NCI-H1417 (cell line): ENCODE results near the gene MRAP2.
A peak's percentile ranks its signal among the peaks of the same experiment; 100 is the strongest.
"Not testable (repeated sequence)": the region's sequence is repeated elsewhere in the genome, so short reads cannot be mapped to it uniquely, and the experiment has no call there.

Experiments
- DNase-seq, 3 experiments: peaks; one replicate each; lab custom pipeline; 2025; lab: John Stamatoyannopoulos, UW

MRAP2 gene

DNA sequence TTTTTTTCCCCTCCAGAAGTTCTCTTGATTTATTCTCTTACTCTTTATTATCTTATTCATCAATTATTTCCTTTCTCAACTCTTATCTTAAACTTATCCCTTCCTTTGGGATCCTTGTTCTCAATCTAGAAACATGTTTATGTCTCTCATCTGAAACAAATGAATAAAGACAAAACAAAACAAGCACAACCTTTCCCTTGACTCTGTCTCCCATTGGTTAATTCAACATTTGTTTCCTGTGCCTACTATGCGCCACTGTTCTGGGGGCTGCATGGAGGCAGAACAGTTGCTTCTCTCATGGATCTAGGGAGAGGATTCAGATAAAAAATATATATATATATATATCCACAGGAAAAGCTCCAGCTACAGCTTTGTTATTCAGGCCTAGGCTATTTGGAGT lies 5.2 kb upstream of the MRAP2 start:
- DNase-seq: peak in 1 of 3 experiments; percentile 34

DNA sequence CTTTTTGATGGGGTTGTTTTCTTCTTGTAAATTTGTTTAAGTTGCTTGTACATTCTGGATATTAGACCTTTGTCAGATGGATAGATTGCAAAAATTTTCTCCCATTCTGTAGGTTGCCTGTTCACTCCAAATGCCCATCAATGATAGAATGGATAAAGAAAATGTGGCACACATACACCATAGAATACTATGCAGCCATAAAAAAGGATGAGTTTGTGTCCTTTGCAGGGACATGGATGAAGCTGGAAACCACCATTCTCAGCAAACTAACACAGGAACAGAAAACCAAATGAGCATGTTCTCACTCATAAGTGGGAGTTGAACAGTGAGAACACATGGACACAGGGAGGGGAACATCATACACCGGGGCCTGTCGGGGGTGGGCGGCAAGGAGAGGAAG lies 1.6 kb upstream of the MRAP2 start:
- not testable (repeated sequence) for DNase-seq

DNA sequence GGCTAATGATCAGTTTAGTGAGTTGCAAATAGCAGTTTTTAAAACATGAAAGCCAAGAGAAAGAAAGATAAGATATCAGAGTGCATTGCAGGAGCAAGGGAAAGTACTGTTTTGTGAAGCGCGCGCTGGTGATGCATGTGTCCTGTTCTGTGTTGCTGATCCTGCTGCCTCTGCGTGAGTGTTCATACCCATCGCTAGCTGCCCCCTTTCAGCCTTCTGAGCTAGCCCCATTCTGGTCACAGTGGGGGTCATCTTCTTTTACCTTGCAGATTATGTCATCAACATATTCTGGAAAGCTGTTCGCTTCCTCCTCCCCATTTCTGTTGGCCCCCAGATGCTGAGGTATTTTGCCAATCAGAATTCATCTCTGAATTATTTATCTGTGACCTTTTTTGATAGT lies 1.9 kb downstream of the MRAP2 start:
- no peak for DNase-seq

DNA sequence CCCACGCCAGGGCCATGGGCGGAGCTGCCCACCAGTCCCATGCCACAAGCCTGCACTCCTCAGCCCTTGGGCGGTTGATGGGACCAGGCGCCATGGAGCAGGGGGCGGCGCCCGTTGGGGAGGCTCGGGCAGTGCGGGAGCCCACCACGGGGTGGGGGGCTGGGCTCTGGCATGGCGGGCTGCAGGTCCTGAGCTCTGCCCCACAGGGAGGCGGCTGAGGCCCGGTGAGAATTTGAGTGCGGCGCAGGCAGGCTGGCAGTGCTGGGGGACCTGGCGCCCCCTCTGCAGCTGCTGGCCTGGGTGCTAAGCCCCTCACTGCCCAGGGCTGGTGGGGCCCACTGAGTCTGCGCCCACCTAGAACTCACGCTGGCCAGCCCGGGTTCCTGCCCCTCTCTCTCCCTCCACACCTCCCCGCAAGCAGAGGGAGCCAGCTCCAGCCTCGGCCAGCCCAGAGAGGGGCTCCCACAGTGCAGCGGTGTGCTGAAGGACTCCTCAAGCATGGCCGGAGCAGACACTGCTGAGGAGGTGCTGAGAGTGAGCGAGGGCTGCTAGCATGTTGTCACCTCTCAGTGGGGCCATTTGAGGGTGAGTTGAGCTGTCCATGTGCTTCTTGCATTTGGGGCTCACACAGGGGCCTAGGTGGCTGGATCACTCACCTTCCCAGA lies 4.0 kb downstream of the MRAP2 start:
- no peak for DNase-seq

DNA sequence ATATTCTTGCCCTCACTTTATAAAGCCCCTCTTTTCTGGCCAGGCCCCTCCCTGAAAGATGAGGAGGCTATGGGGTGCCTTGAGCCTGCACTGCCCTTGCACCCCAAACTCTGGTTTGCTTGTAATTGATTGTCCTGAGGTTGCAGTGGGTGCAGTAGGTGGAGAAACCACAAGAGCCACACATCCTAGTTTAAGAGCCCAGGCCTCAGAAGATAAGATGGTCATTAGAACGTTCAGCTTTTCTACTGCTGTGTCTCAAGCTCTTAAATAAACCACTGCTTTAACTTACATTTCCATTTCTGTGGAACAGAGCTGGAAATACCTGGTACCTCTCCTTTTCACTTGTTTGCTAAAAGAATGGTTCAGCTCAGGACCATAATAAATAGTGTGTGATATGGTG lies 9.0 kb downstream of the MRAP2 start:
- no peak for DNase-seq

DNA sequence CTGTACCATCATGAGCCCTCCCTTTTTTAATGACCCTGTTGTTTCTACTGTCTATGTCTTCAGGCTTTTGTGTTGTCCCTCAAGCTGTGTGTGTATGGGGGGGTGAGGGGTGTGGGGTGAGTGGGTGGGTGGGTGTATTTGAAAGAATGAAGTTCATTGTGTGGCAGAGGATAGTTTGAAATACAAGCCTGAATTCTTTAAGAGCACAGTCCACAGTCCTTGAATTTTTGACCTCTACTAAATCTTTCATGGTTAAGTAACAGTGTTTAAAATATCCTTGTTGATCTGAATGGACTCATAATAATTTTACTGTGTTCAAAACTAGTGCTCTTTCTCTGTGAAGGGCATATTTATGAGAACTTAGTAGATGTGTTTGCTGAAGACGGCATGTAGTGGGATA lies 10.0 kb downstream of the MRAP2 start:
- no peak for DNase-seq

DNA sequence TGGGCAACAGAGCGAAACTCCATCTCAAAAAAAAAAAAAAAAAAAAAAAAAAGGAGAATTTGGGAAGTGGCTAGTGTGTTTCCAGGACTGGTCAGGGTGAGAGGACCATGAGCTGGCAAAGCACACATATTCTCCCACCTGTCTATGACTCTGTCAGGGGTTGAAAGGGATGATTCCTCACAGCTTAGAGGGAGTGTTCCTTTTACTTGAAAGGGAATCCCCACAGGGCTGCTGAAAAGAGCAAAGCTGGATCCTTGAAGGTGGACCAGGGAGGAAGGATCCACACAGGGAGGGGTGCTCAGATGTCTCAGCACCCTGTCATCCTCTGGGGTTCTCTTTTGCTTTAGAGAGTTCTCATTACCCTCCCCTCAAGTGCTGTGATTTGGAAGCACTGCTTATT lies 13.2 kb downstream of the MRAP2 start:
- no peak for DNase-seq

DNA sequence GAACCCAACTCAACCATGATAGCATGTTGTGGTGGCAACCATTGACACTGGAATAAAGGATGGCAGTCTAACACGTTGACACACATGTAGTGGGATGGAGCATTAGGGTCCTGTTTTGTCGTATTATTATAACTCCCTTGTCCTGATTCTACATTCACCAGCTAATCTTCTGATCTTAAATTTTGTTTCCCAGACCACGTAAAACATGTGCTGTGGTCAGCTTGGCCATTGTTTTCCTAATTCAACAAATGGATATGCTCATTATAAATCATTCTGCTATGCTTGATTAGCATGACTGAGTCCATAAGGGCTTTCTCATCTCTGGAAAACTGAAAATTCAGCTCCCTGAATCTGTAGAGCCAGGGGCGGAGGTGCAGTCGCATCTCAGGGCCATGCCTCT lies 15.0 kb downstream of the MRAP2 start:
- DNase-seq: no peak

DNA sequence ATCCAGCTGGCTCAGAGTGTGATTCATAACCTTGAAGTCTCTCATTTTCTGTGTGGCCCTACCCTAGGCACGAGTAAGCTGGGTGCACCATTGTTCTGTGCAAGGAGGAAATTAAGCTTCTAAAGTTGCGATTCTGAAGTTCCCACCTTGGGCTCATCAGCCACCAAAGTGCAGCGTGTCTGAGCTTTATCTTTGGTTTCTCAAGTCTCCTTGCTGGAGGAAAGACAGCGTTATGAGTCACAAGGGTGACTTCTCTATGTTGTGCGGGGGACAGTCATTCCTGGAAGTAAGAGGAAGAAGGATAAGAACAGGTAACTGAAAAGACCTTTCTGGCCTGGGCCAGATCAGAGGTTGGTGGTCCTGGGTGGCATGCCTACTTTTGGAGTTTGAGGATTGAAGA lies 16.8 kb downstream of the MRAP2 start:
- no peak for DNase-seq

DNA sequence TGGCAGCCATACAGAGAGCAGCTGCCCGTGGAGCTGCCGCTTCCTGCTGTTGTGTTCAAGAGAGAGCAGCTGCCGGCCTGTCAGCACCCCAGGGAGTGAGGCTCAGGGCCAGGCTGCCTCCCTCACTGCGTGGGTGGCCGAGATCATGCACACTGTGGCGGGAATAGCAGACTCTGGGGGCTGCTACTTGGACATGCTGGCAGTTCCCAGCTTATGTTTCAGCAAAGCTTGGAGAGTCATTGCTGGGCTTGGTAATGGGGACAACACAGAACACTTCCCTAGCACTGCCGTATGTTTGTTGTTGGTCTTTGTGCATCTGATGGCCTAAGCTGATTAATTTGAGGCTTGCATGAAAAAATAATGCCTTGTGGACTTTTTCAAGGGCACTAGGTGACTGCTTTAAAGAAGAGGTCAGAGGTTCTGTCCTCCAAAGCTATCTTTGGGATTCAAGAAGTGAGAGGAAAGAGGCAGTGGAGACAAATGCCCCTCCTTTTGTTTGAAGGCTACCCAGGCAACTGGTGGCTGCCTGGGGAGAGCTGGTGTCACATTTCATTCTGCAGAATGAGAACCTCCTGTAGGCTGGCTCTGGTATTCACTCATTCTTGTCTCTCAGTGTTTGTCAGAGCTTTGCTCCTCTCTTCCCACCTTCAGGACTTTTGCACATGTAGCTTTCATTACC lies 18.8 kb downstream of the MRAP2 start:
- DNase-seq: peak; percentile 74 to 94 (median 86)

DNA sequence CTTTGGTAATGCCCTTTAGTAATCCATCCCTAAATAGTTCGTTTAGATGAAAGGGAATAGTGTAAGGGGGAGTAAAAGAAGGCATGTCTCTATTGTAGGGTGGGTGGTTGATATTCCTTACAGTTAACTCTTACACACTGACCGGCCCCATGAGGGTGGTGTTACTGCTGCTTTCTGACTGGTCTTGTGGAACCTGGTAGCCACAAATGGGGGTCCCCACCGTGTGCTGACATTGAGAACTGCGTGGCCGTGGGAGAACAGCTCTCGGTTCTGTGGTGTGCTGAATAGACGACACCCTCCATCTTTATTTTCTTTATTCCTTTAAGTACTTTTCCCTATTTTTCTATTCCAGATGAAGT lies 19.3 kb downstream of the MRAP2 start:
- no peak for DNase-seq

DNA sequence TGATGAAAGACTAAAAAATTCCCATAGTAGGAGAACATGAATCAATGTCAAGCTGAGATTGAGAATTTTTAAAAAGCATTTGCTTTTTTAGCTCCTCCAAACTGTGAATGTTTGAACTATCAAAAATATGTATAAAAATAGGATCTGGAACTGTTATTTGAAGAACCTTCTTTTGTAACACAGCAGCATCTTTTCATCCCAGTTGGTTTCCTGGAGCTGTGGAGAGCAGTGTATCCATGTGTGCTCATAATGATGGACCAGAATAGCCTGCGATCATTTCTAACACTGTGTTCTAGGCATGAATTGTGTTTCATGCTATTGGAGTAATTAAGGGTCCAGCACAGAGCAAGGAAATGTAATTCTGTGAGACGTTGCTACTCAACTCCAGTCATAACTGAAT lies 22.1 kb downstream of the MRAP2 start:
- DNase-seq: no peak

DNA sequence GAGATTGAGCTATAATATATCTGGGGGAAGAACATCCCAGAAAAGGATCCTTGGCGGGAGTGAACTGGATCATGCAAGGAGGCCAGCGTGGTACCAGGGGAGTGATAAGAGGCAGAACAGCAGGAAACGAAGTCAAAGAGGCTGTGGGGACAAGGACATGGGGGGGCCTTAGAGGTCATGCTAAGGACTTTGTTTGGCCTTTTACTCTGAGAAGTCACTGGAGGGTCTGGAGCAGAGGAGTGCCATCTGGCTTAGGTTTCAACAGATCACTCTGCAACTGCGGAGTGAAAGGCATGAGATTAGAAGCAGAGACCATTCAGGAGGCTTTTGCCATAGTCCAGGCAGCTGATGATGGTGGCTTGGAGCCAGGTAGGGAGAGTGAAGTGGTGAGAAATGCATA lies 24.3 kb downstream of the MRAP2 start:
- no peak for DNase-seq

DNA sequence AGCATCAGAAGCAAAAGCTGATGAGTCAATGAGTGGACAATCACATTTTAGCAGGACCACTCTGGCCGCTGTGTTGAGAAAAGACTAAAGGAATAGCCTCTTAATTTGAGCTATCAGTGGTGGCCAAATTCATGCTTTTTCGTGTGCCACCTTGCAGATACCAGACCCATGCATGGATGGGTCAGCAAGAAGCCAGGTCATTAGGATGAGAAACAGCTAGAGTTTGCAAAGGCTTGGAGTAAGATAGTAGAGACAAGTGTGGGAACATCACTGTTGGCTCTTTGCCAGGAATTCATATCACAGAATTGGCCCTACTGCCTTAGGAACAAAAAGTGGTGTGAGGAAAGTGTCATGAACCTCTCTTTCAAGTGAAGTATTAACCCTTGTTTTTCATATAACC lies 25.5 kb downstream of the MRAP2 start:
- DNase-seq: peak in 1 of 3 experiments; percentile 4

DNA sequence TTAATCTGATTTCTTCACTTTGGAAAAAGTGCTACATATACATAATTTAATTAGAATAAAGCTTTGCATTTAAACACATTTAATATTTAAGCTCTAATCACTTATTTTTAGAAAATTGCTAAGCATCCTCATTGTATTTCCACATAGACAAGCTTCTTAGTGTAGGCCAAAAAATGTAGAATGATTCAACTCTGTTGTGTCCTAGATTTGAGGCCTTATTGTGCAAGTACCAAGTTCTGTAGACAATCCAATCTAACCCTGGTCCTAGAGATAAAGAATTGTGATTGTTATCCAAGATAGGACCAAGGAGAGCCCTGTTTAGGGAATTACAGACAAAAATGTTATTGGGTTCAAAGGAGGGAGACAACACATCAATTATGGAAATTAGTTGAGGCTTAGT lies 27.6 kb downstream of the MRAP2 start:
- DNase-seq: no peak

DNA sequence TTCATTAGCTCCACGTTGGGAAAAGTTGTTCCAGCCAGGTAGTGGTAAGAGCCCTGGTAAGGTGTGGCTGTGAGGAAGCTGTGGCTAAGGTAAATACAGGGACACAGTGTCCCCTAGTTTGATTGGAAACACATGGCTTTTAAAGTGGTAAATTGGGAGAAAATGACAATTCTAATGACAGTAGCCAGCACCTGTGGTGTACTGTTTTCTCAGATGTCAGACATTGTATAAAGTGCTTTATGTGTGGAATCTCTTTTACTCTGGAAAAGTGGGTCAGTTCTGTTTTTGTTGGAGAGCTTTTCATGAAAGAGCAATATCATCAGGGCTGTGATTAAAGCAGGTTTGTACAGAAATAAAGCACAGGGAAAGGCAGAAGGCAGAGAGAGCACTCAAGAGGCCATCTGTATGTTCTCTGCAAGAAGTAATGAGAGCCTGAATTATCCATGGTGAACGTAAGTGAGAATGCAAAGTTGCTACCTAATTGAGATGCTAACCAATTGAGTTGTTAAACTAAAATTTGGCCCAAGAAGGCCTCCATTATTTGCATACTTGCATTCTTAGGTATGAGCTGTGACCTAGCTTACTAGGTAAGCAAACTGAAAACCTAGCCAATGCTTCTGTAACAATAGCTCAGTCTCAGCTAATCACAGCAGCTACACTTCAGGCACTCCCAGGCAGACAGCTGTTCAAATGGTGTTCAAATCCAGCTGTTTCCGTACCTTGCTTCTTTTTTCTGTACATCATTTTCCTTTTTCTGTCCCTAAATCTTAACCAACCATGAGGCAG lies 28.2 kb downstream of the MRAP2 start:
- DNase-seq: peak in 2 of 3 experiments; percentile 21 to 49

DNA sequence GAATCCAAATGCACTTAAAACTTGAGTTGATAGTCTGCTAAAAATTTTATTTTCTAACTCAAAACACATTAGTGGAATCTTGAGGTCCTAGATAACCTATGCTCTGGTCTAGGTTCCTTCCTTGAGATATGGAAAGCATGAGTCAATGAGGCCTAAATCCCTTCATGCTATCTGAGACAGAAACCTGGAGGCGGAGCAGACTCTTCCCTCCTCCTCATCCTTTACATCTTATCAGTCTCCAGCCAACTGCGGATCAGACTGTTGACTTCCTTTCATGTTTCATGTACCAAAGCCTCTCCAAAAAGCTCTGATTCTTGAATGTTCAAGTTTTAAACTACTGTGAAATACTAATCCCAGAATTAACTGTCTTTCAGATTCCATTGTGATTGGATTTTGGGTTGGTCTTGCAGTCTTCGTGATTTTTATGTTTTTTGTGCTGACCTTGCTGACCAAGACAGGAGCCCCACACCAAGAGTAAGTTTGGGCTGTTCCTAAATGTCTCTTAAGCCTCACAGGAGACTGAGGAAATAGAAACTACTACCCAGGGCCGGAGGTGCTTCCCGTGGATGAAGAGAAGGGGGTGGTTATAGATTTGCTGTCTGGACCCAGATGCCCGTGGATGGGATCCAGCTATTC lies 29.1 kb downstream of the MRAP2 start:
- no peak for DNase-seq

DNA sequence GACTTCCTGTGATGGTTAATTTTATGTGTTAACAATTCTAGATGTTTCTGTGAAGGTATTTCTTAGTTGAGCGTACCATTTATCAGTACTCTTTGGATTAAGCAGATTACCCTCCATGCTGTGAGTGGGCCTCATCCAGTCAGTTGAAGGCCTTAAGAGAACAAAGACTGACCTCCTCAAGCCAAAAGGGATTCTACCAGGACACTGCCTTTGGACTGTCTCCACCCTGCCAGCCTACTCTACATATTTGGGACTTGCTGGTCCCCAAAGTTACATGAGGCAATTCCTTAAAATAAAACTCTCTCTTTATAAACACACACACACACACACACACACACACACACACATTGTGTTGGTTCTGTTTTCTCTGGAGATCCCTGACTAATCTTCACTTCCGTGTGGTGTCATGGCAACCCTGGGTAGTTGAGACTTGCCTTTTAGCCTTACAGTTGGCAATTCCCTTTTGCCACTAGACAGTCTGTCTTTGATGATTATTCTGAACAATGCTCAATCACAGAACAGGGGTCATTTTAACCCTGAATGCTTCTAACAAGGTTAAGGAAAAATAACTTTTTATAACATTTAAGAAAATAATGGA lies 32.2 kb downstream of the MRAP2 start:
- peak in 1 of 3 experiments; percentile 52 for DNase-seq

DNA sequence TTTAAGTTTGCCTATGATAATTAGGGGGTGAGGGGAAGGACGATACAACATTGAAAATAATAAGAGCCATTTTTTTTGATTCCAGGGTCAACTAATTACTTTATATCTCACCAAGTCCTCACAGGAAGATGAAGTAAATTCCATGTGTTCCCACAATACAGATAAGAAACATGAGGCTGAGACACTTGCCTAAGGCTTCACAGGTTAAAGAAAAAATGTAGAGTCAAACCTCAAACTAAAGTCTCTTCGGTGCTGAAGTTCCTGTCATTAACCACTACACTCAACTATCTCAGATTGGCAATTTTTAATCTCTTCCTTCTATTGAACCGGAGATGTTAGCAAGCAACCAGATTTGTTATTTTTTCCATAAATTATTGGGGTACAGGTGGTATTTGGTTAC lies 33.0 kb downstream of the MRAP2 start:
- DNase-seq: no peak

DNA sequence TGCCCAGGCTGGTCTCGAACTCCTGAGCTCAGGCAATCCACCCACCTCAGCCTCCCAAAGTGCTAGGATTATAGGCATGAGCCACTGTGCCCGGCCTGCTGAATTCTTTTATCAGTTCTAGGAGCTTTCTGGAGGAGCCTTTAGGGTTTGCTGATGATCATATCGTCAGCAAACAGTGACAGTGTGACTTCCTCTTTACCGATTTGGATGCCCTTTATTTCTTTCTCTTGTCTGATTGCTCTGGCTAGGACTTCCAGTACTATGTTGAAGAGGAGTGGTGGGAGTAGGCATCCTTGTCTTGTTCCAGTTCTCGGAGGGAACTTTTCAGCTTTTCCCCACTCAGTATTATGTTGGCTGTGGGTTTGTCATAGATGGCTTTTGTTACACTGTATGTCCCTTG lies 35.3 kb downstream of the MRAP2 start:
- not testable (repeated sequence) for DNase-seq

DNA sequence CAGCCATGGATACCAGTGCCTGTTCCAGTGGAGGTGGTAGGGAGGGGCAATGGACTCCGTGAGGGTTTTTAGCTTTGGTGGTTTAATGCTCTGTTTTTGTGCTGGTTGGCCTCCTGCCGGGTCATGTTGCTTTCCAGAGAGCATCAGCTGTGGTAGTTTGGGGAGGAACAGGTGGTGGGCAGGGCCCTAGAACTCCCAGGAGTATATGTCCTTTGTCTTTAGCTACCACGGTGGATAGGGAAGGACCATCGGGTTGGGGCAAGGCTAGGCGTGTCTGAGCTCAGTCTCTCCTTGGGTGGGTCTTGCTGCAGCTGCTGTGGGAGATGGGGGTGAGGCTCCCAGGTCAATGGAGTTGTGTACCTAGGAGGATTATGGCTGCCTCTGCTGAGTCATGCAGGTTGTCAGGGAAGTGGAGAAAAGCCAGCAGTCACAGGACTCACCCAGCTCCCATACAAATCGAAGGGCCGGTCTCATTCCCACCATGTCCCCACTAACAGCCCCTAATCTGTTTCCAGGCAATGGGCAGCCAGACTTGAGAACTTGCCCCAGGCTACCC lies 38.9 kb downstream of the MRAP2 start:
- DNase-seq: peak in 1 of 3 experiments; percentile 19
